ENCODE measurements around the gene SLCO2A1.

SLCO2A1 gene

GRCh38 chr3:134033315-134033996, 3.7 kb upstream of the SLCO2A1 start:
- no peak for DNase-seq

- DNase-seq: no peak
Measured at GRCh38 chr3:134031348-134031915, 1.7 kb upstream of the SLCO2A1 start.

GRCh38 chr3:134030379-134031347, 938 bp upstream of the SLCO2A1 start:
- no peak for DNase-seq

GRCh38 chr3:134029256-134029733, 430 bp downstream of the SLCO2A1 start:
- DNase-seq: no peak

- no peak for DNase-seq
Measured at GRCh38 chr3:134028486-134029255, 1.1 kb downstream of the SLCO2A1 start.

- DNase-seq: no peak
Measured at GRCh38 chr3:134027631-134028030, 2.1 kb downstream of the SLCO2A1 start.

- DNase-seq: no peak
Measured at GRCh38 chr3:134020135-134020680, 9.5 kb downstream of the SLCO2A1 start.

- DNase-seq: no peak
Measured at GRCh38 chr3:134018850-134019249, 10.9 kb downstream of the SLCO2A1 start.

- no peak for DNase-seq
Measured at GRCh38 chr3:134018406-134018805, 11.3 kb downstream of the SLCO2A1 start.

- no peak for DNase-seq
Measured at GRCh38 chr3:134017490-134017889, 12.2 kb downstream of the SLCO2A1 start.

- DNase-seq: no peak
Measured at GRCh38 chr3:134014270-134014669, 15.5 kb downstream of the SLCO2A1 start.

- DNase-seq: no peak
Measured at GRCh38 chr3:134013280-134013679, 16.4 kb downstream of the SLCO2A1 start.

- no peak for DNase-seq
Measured at GRCh38 chr3:134009345-134010000, 20.3 kb downstream of the SLCO2A1 start.

- DNase-seq: no peak
Measured at GRCh38 chr3:134008630-134009156, 21.0 kb downstream of the SLCO2A1 start.

- DNase-seq: no peak
Measured at GRCh38 chr3:134007819-134008218, 21.9 kb downstream of the SLCO2A1 start.

- DNase-seq: no peak
Measured at GRCh38 chr3:134004841-134005240, 24.9 kb downstream of the SLCO2A1 start.

- DNase-seq: no peak
Measured at GRCh38 chr3:134003066-134003465, 26.7 kb downstream of the SLCO2A1 start.

GRCh38 chr3:134002306-134002705, 27.4 kb downstream of the SLCO2A1 start:
- no peak for DNase-seq

GRCh38 chr3:134001251-134001650, 28.5 kb downstream of the SLCO2A1 start:
- no peak for DNase-seq

- DNase-seq: no peak
Measured at GRCh38 chr3:133999891-134000685, 29.6 kb downstream of the SLCO2A1 start.
